T-helper 2 cell treated with Interferon-gamma antibody and Interleukin-4, amounts not matched to agents 100 ng/mL and 5 ng/mL, for 36 hours (primary cell): ENCODE measurements around the gene PTPRM. TPM values are rescaled to one million over a fixed set of nuclear protein-coding genes. Genes with fewer than 3 reads are reported as not detected.

Source experiments
- intact Hi-C: fragments of 100-400 bp; cut with micrococcal nuclease; formaldehyde crosslinking; loops from one replicate; pipeline ENCODE4 v1.15.1; 2023
- total RNA-seq: library from RNA; stranded (reverse); gene quantifications from 2 replicates; pipeline ENCODE4 v1.2.3, GENCODE V29; 2022

PTPRM gene
- total RNA-seq, 1 donor from 2014 or later = 6.9 TPM

- intact Hi-C loops = no loop called here
Observed at GRCh38 chr18:8153887-8154583, 586.9 kb downstream of the PTPRM start.

- intact Hi-C loops = no loop called here
Observed at GRCh38 chr18:8162802-8163201, 595.7 kb downstream of the PTPRM start.

- intact Hi-C loops = no loop called here
Observed at GRCh38 chr18:8163286-8163959, 596.3 kb downstream of the PTPRM start.

- intact Hi-C loops = no loop called here
Observed at GRCh38 chr18:8165095-8165494, 598.0 kb downstream of the PTPRM start.

GRCh38 chr18:8167026-8167425, 599.9 kb downstream of the PTPRM start:
- intact Hi-C loops = no loop called here

- intact Hi-C loops = no loop called here
Observed at GRCh38 chr18:8167673-8168072, 600.6 kb downstream of the PTPRM start.

- intact Hi-C loops = no loop called here
Observed at GRCh38 chr18:8169722-8170121, 602.6 kb downstream of the PTPRM start.

- intact Hi-C loops = no loop called here
Observed at GRCh38 chr18:8174771-8175170, 607.7 kb downstream of the PTPRM start.

DNA sequence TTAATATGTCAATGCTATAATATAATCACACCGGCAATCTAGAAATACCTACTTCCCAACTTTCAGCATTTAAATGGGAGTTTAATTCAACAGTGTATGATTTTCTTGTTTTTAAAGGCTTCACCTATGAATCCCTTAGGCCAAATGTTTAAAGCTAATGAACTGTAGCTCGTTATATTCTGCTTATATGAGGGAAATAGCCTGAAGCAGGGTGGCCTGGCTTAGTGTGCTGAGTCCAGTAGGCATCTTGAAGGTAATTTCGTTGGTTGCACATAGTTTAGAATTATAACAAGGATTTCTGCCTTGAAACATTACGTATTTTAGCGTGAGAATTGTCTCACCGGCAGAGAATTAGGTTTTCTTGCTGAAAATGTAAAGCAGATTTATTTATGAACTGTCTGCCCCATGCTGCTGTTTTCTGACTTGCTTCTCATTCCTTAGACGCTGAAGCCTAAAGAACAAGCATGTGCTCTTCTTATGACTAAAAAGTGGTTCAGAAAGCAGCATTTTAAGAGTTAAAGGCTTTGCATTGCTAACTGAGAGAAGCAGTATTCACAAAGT, 608.5 kb downstream of the PTPRM start:
- intact Hi-C loops = no loop called here

GRCh38 chr18:8176109-8176508, 609.0 kb downstream of the PTPRM start:
- intact Hi-C loops = no loop called here

- intact Hi-C loops = no loop called here
Observed at GRCh38 chr18:8176554-8176953, 609.4 kb downstream of the PTPRM start.

GRCh38 chr18:8177330-8178016, 610.4 kb downstream of the PTPRM start:
- intact Hi-C loops = no loop called here

DNA sequence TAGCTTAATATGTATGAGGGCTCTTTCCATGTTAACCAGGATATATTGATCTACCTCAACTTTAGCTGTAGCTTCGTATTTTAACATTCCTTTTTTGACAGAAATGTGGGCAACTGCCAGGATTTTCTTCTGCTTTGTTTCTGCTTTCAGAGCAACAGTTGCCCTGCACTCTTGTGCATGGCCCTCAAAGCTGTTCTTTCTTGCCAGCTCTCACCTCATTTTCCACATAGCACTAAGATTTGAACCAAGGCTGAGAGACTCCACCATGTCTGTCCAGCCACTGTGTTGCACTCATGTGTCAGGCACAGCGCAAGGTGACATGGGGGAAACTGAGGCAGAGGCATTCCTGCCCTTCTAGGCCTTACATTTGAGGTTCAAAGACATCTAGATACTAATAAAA, 619.3 kb downstream of the PTPRM start:
- intact Hi-C loops = no loop called here

GRCh38 chr18:8188184-8188583, 621.1 kb downstream of the PTPRM start:
- intact Hi-C loops = no loop called here

- intact Hi-C loops = no loop called here
Observed at GRCh38 chr18:8190980-8191379, 623.9 kb downstream of the PTPRM start.

DNA sequence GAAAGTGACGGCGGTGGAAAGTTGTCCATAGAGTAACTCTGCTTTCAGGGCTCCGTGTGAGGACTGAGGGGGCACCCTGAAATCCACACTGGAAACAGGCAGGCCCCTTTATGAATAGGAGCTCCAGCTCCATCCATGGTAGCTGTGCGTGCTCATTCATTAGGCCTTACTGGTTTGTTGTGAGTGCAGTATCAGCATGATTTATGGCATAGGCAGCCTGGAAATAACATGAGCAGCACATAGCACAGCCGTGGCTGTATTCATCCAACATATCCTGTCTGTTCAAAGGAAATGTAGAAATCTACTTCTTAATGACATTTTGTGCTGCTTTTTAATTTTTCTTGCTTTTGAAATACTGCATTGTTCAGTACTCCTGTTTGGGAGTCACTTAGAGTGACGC, 627.3 kb downstream of the PTPRM start:
- intact Hi-C loops = no loop called here

DNA sequence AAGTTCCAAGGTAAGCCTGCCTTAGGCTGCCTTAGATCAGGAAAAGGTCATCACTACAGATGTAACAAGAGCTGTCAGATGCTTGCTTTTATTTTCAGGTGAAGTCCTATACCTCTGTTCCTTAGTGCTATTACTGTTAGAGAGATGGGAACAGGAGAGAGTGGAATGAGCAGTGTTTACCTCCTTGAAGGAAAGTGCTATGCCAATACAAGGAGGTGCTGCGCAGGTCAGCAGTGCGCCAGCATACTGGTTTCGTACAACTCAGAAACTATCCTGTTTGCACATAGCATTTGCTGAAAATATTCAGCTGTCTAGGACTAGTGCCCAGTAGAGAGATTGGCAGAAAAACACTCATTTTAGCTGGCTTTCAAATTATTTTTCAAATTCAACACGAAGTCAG, 629.1 kb downstream of the PTPRM start:
- intact Hi-C loops = no loop called here

DNA sequence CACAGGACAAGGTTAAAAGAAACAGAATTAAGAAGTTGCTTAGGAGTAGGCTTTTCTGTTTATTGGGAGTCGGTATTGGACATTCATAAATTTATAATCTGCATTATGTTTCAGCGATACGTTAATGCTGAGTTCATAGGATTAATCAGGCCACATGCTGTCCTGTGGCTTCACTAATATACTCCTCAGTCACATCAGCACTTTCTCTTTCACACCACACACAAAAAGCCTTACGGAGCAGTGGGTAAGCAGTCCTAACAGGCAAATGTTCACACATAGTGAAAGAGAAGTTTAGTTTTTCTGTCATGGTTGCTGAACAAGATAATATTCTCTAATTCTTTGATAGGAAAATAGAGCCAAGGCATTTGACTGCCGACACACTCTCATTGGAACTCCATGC, 630.4 kb downstream of the PTPRM start:
- intact Hi-C loops = no loop called here

DNA sequence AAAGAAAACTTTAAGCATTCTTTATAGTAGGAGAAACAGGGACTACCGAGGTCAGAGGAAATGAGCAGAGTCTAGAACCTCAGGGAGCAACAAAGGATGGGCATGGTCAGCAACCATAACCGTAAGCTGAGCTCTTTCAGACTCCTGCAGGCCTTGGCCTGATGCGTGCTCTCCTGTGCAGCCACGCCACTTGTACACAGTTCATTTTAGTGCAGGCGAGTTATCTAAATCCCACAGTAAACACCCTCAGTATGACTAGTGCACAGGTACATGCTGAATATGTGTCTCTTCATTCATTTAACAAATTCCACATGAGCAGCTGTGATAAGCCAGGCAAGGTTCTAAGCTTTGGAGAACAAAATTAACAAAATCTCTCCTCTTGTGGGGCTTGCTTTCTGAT, 640.9 kb downstream of the PTPRM start:
- intact Hi-C loops = no loop called here

- intact Hi-C loops = no loop called here
Observed at GRCh38 chr18:8208716-8209115, 641.6 kb downstream of the PTPRM start.

DNA sequence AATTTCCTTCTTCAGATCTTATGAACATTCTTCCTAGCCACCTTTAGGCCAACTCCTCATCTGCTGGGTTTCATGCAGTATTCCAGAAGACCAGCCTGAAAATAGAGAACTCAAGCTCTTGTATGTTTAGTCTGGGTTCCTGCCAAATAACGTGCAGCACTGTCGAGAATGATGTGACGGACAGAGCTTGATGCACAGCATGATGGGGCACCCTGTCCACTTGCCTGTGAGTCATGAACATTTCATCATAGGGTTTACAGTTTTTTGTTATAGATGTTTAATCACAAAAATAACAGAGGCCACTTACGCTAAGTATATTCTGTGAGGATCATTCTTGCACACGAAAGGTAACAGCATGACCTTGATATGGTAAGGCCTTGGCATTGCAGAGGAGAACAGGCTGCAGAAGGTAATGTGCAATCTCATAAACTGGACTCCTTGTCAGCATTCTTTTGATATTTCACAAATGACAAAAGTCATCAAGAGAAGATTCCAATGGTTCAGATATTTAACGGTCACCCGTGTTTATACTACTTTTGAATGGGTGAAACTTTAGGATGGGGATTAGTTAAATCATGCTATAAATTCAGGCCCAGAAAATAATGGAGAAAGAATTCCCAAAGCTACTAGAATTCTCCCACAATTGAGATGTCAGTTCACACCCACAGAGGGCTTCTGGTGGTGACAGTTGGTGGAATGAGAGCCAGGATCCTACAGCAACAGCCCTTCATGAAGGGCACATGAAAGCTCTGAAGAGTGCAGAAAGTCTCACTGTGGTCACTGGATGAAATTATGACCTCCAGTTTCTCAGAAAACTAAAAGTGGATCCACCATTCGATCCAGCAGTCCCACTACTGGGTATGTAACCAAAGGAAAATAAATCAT, 646.0 kb downstream of the PTPRM start:
- intact Hi-C loops = no loop called here
